NCI-H446 treated with DMSO at 0.1 percent for 48 hours (cell line): Measurements from ENCODE around the gene EPB41L2.

Source experiments
- DNase-seq: peaks from one replicate; lab custom pipeline; 2025; lab: John Stamatoyannopoulos, UW

Gene EPB41L2

GRCh38 chr6:130907687-130908086 is 155.4 kb downstream of the EPB41L2 start:
- DNase-seq: no peak

GRCh38 chr6:130906736-130907381 is 156.2 kb downstream of the EPB41L2 start:
- DNase-seq: no peak

GRCh38 chr6:130903602-130904001 is 159.4 kb downstream of the EPB41L2 start:
- no peak for DNase-seq

- no peak for DNase-seq
These were observed 160.0 kb downstream of the EPB41L2 start for GRCh38 chr6:130903007-130903406.

GRCh38 chr6:130900913-130901312 is 162.1 kb downstream of the EPB41L2 start:
- no peak for DNase-seq

- no peak for DNase-seq
These were observed 166.8 kb downstream of the EPB41L2 start for GRCh38 chr6:130896249-130896648.

- no peak for DNase-seq
These were observed 167.5 kb downstream of the EPB41L2 start for GRCh38 chr6:130895516-130895915.

- no peak for DNase-seq
These were observed 169.3 kb downstream of the EPB41L2 start for GRCh38 chr6:130893766-130894165.

- no peak for DNase-seq
These were observed 169.8 kb downstream of the EPB41L2 start for GRCh38 chr6:130893277-130893676.

GRCh38 chr6:130890521-130890971 is 172.5 kb downstream of the EPB41L2 start:
- DNase-seq: no peak

GRCh38 chr6:130889423-130889822 is 173.6 kb downstream of the EPB41L2 start:
- no peak for DNase-seq

GRCh38 chr6:130888246-130888645 is 174.8 kb downstream of the EPB41L2 start:
- no peak for DNase-seq

GRCh38 chr6:130886966-130887365 is 176.1 kb downstream of the EPB41L2 start:
- DNase-seq: no peak

GRCh38 chr6:130885392-130886192 is 177.5 kb downstream of the EPB41L2 start:
- DNase-seq: no peak

- no peak for DNase-seq
These were observed 180.7 kb downstream of the EPB41L2 start for GRCh38 chr6:130882370-130882769.

- DNase-seq: no peak
These were observed 183.2 kb downstream of the EPB41L2 start for GRCh38 chr6:130879826-130880225.

GRCh38 chr6:130873746-130874145 is 189.3 kb downstream of the EPB41L2 start:
- no peak for DNase-seq

- no peak for DNase-seq
These were observed 190.6 kb downstream of the EPB41L2 start for GRCh38 chr6:130872250-130873095.

GRCh38 chr6:130870179-130870880 is 192.7 kb downstream of the EPB41L2 start:
- DNase-seq: no peak

GRCh38 chr6:130869681-130870080 is 193.4 kb downstream of the EPB41L2 start:
- no peak for DNase-seq

GRCh38 chr6:130865793-130866192 is 197.3 kb downstream of the EPB41L2 start:
- DNase-seq: no peak

GRCh38 chr6:130864344-130864743 is 198.7 kb downstream of the EPB41L2 start:
- DNase-seq: no peak
